Cardiac muscle cell (in vitro differentiated cells and primary cell): ENCODE measurements around the gene SIRT6. TPM values are rescaled to one million over a fixed set of nuclear protein-coding genes. Genes with fewer than 3 reads are reported as not detected.

Experiments
- DNase-seq, 2 donors: peaks; one replicate each; pipeline versions ENCODE4 v3.0.0 to v3.0.0-alpha.2; 2010 to 2017; ENCODE audit warnings: low read depth in 1 of 2, low spot score in 1 of 2
- H3K27ac ChIP-seq: fragments of 200-600 bp; sonication (generic); 2 replicates; pipeline ENCODE4 v1.5.1; 2016
- H3K27me3 ChIP-seq: fragments of 200-600 bp; sonication (generic); 2 replicates; pipeline ENCODE4 v1.6.0; 2016; ENCODE audit warnings: control low read depth
- H3K36me3 ChIP-seq: fragments of 200-600 bp; sonication (generic); 2 replicates; pipeline ENCODE4 v1.5.1; 2016; ENCODE audit warnings: control low read depth
- H3K4me1 ChIP-seq: fragments of 200-600 bp; sonication (generic); 2 replicates; pipeline ENCODE4 v1.8.1; 2017; ENCODE audit warnings: low read depth, mild to moderate bottlenecking, mixed run types
- H3K4me3 ChIP-seq: fragments of 200-600 bp; sonication (generic); 2 replicates; pipeline ENCODE4 v1.5.1; 2016; ENCODE audit warnings: mild to moderate bottlenecking
- H3K9me3 ChIP-seq: fragments of 200-600 bp; sonication (generic); 2 replicates; pipeline ENCODE4 v1.5.1; 2017; ENCODE audit warnings: low read depth, mild to moderate bottlenecking, control low read depth
- CTCF ChIP-seq: IDR thresholded peaks from 2 replicates; pipeline ENCODE4 v1.5.1; 2012; ENCODE audit warnings: low read depth, mild to moderate bottlenecking, low read length
- polyA plus RNA-seq: library from polyadenylated mRNA; unstranded; fragments of >200 nt; fragmentation: Nextera tagmentation; extraction: Ambion mirVana; gene quantifications from 2 replicates; pipeline ENCODE4 v1.2.1, GENCODE V29; 2016
- total RNA-seq: library from RNA; depleted of rRNA; stranded (reverse); fragments of >200 nt; gene quantifications from 2 replicates; pipeline ENCODE4 v1.2.3, GENCODE V29; 2016

SIRT6 gene
- total and polyA plus RNA-seq, 2 experiments from 2014 or later = 11.3 to 34.2 TPM

GRCh38 chr19:4215807-4216206, 33.4 kb upstream of the SIRT6 start:
- DNase-seq = no peak
- Histone ChIP-seq H3K4me1 (no peaks in the 10 kb centered on the region), H3K27ac (no peak overlapping the region), H3K4me3 (no peak overlapping the region), H3K27me3 (no peaks in the 10 kb centered on the region), H3K9me3 (no peaks in the 10 kb centered on the region), H3K36me3 (no peaks in the 10 kb centered on the region)
- no peak for TF ChIP-seq CTCF

DNA sequence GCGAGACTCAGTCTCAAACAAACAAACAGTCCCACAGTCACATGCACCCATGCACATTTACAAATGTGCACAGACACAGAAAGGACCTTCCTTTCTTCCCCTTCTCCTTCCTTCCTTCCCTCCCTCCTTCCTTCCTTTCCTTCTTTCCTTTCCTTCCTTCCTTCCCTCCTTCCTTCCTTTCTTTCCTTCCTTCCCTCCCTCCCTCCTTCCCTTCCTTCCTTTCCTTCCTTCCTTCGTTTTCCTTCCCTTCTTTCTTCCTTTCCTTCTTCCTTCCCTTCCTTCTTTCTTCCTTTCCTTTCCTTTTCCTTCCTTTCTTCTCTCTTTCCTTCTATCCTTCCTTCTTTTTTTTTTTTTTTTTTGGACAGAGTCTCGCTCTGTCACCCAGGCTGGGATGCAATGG, 30.8 kb upstream of the SIRT6 start:
- no peaks in the 10 kb centered on the region for H3K9me3 ChIP-seq
- H3K27me3 ChIP-seq = no peaks in the 10 kb centered on the region
- no peak for DNase-seq
- no peak for TF ChIP-seq CTCF
- no peaks in the 10 kb centered on the region for H3K36me3 ChIP-seq
- no peak overlapping the region for H3K4me3 ChIP-seq
- no peaks in the 10 kb centered on the region for H3K4me1 ChIP-seq
- H3K27ac ChIP-seq = no peak overlapping the region

DNA sequence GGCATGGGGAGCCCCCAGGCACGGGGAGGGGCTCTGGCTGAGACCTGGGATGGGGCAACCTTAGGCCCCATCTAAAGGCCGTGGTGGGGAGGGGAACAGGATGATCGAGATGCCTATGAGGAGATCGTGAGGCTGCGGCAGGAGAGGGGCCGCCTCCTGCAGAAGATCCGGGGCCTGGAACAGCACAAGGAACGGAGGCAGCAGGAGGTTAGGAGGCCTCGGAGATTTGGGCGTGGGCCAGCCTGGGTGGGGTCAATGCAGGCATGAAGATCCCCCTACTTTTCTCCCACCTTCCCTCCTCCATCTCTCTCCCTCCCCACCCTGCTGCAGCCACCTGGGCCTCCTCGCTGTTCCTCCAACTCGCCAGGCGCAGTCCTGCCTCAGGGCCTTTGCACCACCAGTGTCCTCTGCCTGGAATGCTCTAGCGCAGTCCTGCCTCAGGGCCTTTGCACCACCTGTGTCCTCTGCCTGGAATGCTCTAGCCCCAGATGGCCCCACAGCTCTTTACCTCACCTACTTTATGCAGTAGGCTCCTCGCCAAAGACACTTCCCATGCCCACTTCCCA, 27.9 kb upstream of the SIRT6 start:
- no peak overlapping the region for H3K27ac ChIP-seq
- no peak overlapping the region for H3K4me3 ChIP-seq
- no peak for TF ChIP-seq CTCF
- no peaks in the 10 kb centered on the region for H3K36me3 ChIP-seq
- no peaks in the 10 kb centered on the region for H3K27me3 ChIP-seq
- no peaks in the 10 kb centered on the region for H3K9me3 ChIP-seq
- H3K4me1 ChIP-seq = no peaks in the 10 kb centered on the region
- DNase-seq = no peak

DNA sequence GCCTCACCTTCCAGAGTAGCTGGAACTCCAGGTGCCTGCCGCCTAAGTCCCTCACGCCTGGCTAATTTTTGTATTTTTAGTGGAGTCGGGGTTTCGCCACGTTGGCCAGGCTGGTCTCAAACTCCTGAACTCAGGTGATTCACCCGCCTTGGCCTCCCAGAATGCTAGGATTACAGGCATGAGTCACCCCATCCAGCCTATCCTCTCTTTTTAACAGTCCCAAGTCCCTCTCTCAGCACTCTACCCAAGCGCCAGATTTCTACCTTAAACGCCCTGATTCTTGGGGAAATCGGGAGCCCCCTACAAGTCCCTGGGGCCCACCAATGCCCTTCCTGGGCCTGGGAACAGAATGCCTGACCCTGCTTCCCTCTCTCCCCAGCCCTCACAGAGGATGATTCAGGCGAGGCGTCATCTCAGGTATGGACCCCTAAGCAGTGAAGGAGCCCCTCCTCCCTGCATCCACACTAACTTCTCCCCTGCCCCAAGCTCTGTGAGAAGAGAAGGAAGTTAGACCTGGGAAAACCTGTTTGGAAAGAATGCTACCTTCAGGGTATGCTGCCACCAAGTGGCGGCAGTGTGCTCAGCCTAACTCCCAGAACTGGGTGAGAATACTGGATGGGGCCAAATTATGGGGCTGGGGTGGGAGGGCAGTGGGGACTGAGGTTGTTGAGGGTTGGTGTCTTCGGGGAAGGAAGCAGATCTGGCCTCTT, 26.2 kb upstream of the SIRT6 start:
- TF ChIP-seq CTCF = peak; percentile 42
- Histone ChIP-seq H3K36me3 (no peaks in the 10 kb centered on the region), H3K4me1 (no peaks in the 10 kb centered on the region), H3K4me3 (no peak overlapping the region), H3K27ac (no peak overlapping the region), H3K27me3 (no peaks in the 10 kb centered on the region), H3K9me3 (no peaks in the 10 kb centered on the region)
- peak in 1 of 2 donors; percentile 20 for DNase-seq

DNA sequence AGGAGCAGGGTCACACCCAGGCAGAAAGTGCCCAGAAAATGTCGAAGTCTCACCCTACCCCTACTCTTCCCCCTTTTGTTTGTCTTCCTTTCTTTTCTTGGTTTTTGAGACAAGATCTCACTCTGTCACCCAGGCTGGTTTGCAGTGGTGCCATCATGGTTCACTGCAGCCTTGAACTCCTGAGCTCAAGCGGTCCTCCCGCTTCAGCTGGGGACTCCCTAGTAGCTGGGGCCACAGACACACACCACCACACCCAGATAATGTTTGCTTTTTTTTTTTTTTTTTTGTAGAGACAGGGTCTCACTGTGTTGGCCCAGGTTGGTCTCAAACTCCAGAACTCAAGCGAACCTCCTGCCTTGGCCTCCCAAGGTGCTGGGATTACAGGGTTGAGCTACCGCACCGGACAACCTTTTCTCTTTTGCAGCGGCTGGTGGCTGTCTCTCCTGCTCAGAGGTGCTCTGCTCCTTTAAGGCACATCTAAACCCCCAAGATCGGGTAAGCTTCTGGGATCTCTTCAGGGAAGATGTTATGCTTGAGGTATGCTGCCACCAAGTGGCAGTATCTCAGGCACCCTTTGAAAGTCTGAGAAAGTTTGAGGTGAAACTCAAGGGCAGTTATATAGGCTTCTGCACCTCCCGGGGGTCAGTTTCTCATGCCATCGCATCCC, 24.6 kb upstream of the SIRT6 start:
- H3K4me3 ChIP-seq = no peak overlapping the region
- peak; percentile 26 for TF ChIP-seq CTCF
- H3K27ac ChIP-seq = no peak overlapping the region
- DNase-seq = peak in 1 of 2 donors; percentile 30
- H3K4me1 ChIP-seq = no peaks in the 10 kb centered on the region
- H3K36me3 ChIP-seq = no peaks in the 10 kb centered on the region
- no peaks in the 10 kb centered on the region for H3K9me3 ChIP-seq
- H3K27me3 ChIP-seq = no peaks in the 10 kb centered on the region
